Breast epithelium (tissue), 4 donors: ENCODE measurements around the gene FRAT1. TPM values are rescaled to one million over a fixed set of nuclear protein-coding genes. Genes with fewer than 3 reads are reported as not detected.
A peak's percentile ranks its signal among the peaks of the same experiment; 100 is the strongest.

Source experiments
- DNase-seq, 2 donors: peaks; one replicate each; pipeline ENCODE4 v3.0.0-alpha.2; 2019; ENCODE audit warnings: low spot score in 2 of 2
- H3K27ac ChIP-seq, 2 donors: fragments of 200-600 bp; sonication (generic) in 1 of 2; one replicate each; pipeline ENCODE4 v1.5.1; 2016 to 2019; ENCODE audit warnings: mild to moderate bottlenecking in 1 of 2
- H3K27me3 ChIP-seq, 2 donors: fragments of 200-600 bp; sonication (generic) in 1 of 2; one replicate each; pipeline versions ENCODE4 v1.5.1 to v1.6.0; 2017 to 2019; ENCODE audit warnings: control low read depth in 1 of 2, mild to moderate bottlenecking in 1 of 2
- H3K36me3 ChIP-seq: fragments of 200-600 bp; one replicate; pipeline ENCODE4 v1.5.1; 2019
- H3K4me1 ChIP-seq, 2 donors: fragments of 200-600 bp; sonication (generic); one replicate each; pipeline ENCODE4 v1.5.1; 2016 to 2019; ENCODE audit warnings: control low read depth in 1 of 2
- H3K4me3 ChIP-seq, 3 donors: fragments of 200-600 bp; sonication (generic); 1 replicate in 2 of 3; 2 replicates in 1 of 3; pipeline ENCODE4 v1.5.1; 2016 to 2019; ENCODE audit warnings: mild to moderate bottlenecking in 3 of 3, moderate library complexity in 2 of 3
- H3K9me3 ChIP-seq, 2 donors: fragments of 200-600 bp; sonication (generic) in 1 of 2; one replicate each; pipeline ENCODE4 v1.5.1; 2016 to 2019; ENCODE audit warnings: control low read depth in 1 of 2
- POLR2A ChIP-seq: fragments of 450-650 bp; IDR thresholded peaks from one replicate; pipeline ENCODE4 v1.6.1; 2016; ENCODE audit warnings: antibody characterized with exemption, mild to moderate bottlenecking, moderate library complexity
- POLR2AphosphoS5 ChIP-seq, 3 donors: sonication (generic); formaldehyde crosslinking; IDR thresholded peaks; one replicate each; pipeline ENCODE4 v1.6.1; 2017; ENCODE audit warnings: antibody characterized with exemption in 3 of 3
- intact Hi-C: fragments of 100-400 bp; cut with DNase I; formaldehyde crosslinking; loops from one replicate; pipeline ENCODE4 v1.15.1; 2023; ENCODE audit warnings: low total_unique reads
- total RNA-seq, 3 donors: library from RNA; depleted of rRNA; stranded (reverse); fragments of >200 nt; gene quantifications; one replicate each; pipeline ENCODE4 v1.1.0, GENCODE V29; 2016
- TF ChIP-seq, protein P1 (sequence below), 3 donors: fragments of 450-650 bp; IDR thresholded peaks; one replicate each; pipeline ENCODE4 v1.5.1; 2016 to 2017; ENCODE audit warnings: antibody characterized with exemption in 3 of 3, mild to moderate bottlenecking in 3 of 3, moderate library complexity in 3 of 3

The FRAT1 gene, protein sequence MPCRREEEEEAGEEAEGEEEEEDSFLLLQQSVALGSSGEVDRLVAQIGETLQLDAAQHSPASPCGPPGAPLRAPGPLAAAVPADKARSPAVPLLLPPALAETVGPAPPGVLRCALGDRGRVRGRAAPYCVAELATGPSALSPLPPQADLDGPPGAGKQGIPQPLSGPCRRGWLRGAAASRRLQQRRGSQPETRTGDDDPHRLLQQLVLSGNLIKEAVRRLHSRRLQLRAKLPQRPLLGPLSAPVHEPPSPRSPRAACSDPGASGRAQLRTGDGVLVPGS
- 10 to 100 TPM in 1 of 3 donors, 1 to 10 TPM in 2; 3.6 to 11.6 (median 9.8) TPM for total RNA-seq

DNA sequence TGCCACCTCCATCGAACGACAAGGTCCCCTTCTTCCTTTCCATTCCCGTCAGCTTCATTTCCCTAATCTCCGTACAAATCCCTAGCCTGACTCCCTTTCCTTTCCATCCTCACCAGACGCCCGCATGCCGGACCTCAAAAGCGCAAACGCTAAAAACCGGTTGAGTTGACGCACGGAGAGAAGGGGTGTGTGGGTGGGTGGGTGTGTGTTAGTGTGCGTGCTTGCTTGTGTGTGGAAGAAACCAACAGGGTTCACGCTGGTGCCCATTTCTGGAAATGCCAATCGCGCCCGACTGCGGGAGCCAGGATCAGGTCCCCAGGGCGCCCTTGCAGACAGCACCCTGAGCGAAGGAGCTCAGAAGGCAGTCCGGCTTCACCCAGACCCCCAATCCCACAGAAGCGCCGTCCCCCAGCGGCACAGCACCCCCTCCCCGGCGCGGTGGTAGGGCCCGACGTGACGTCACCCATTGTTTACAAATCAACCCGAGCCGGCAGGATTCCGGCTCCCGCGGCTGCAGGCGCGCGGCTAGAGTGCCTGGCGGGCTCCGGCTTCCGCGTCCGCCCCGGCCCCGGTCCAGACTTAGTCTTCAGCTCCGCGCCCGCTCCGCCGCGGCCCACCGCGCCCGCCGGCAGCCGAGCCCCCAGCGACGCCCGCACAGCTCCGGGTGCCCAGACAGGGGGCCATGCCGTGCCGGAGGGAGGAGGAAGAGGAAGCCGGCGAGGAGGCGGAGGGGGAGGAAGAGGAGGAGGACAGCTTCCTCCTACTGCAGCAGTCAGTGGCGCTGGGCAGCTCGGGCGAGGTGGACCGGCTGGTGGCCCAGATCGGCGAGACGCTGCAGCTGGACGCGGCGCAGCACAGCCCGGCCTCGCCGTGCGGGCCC, at the start of gene FRAT1:
Gene FRAT1 (plus strand): TSS at position 500 of the 880 bp plus-strand sequence. CDS start 183 bp downstream, at position 683.
- Histone ChIP-seq H3K9me3 (no peaks in the 10 kb centered on the region), H3K27me3 (no peaks in the 10 kb centered on the region), H3K27ac (peak within 1 kb of the TSS; percentile 98 to 99), H3K36me3 (no peaks in the 10 kb centered on the region), H3K4me1 (peaks cover 0 to 4% of the 10 kb centered on the region in 2 donors), H3K4me3 (peak within 1 kb of the TSS; percentile 74 to 95 (median 88))
- intact Hi-C loops: loop anchor here (5.0 kb wide), 1 partner anchor 703 kb away; no protein-coding TSS in a partner anchor
- peak; percentile 32 for TF ChIP-seq POLR2A
- TF ChIP-seq, protein P1, sequence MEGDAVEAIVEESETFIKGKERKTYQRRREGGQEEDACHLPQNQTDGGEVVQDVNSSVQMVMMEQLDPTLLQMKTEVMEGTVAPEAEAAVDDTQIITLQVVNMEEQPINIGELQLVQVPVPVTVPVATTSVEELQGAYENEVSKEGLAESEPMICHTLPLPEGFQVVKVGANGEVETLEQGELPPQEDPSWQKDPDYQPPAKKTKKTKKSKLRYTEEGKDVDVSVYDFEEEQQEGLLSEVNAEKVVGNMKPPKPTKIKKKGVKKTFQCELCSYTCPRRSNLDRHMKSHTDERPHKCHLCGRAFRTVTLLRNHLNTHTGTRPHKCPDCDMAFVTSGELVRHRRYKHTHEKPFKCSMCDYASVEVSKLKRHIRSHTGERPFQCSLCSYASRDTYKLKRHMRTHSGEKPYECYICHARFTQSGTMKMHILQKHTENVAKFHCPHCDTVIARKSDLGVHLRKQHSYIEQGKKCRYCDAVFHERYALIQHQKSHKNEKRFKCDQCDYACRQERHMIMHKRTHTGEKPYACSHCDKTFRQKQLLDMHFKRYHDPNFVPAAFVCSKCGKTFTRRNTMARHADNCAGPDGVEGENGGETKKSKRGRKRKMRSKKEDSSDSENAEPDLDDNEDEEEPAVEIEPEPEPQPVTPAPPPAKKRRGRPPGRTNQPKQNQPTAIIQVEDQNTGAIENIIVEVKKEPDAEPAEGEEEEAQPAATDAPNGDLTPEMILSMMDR (IDR thresholded peaks at IDR 0.05): peak in 1 of 3 donors; percentile 23
- TF ChIP-seq POLR2AphosphoS5 (IDR thresholded peaks at IDR 0.05): peak; percentile 60 to 74 (median 60)
- peak; percentile 81 to 90 for DNase-seq

DNA sequence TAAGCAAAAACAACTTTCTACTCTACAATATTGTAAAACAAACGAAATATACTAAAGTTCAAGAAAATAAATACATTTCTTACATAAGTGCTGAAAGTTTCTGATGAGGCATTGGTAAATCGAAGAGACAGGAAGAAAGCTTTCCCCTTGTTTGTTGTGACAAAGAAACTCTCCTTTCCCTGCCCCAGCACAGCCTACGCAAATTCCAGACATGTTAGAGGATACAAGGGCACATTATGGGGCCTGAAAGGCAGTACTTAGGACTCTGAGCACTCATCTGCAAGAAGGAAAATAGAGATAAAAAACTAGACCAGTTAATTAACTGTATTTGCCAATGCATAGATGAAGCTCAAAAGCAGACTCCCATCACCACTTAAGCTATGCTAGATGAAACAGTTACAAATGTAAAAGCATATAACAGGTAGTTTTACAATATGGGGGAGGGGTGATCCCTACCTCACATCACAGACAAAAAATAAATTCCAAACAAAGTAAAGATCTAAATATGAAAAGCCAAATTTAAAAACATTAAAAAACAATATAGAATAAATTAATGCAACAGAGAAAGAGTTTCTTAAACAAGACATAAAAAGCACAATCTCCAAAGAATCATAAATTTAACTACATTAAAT, 48.4 kb upstream of the FRAT1 start:
- intact Hi-C loops: no loop called here
- TF ChIP-seq POLR2A (no peak), POLR2AphosphoS5 (IDR thresholded peaks at IDR 0.05) (no peak)
- TF ChIP-seq, protein P1 (IDR thresholded peaks at IDR 0.05): no peak
- H3K4me3 ChIP-seq: peak overlapping the region in 2 of 3 donors; percentile 37 to 38
- H3K27ac ChIP-seq: peak overlapping the region in 1 of 2 donors; percentile 3
- no peaks in the 10 kb centered on the region for H3K27me3 ChIP-seq
- H3K9me3 ChIP-seq: no peaks in the 10 kb centered on the region
- no peaks in the 10 kb centered on the region for H3K4me1 ChIP-seq
- DNase-seq: peak in 1 of 2 donors; percentile 26
- no peaks in the 10 kb centered on the region for H3K36me3 ChIP-seq

DNA sequence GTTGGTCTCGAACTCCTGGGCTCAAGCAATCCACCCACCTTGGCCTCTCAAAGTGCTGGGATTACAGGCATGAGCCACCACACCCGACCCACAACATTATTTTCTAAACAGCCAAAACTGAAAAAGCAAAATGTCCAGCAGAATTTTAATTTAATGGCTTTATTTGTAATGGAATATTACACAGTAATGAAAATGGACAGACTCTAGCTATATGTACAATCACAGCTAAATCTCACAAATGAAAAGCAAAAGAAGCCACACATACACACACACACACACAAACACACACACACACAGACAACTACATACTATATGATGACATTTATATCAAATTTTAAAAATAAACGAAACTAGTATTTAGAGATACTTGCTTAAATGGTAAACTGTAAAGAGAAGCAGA, 45.4 kb upstream of the FRAT1 start:
- Histone ChIP-seq H3K9me3 (no peaks in the 10 kb centered on the region), H3K36me3 (no peaks in the 10 kb centered on the region), H3K27me3 (no peaks in the 10 kb centered on the region), H3K4me1 (peaks cover 0 to 5% of the 10 kb centered on the region in 2 donors), H3K4me3 (no peak overlapping the region), H3K27ac (no peak overlapping the region)
- no peak for DNase-seq
- intact Hi-C loops: no loop called here
- TF ChIP-seq POLR2A (no peak), POLR2AphosphoS5 (IDR thresholded peaks at IDR 0.05) (no peak)
- TF ChIP-seq, protein P1 (IDR thresholded peaks at IDR 0.05): no peak

DNA sequence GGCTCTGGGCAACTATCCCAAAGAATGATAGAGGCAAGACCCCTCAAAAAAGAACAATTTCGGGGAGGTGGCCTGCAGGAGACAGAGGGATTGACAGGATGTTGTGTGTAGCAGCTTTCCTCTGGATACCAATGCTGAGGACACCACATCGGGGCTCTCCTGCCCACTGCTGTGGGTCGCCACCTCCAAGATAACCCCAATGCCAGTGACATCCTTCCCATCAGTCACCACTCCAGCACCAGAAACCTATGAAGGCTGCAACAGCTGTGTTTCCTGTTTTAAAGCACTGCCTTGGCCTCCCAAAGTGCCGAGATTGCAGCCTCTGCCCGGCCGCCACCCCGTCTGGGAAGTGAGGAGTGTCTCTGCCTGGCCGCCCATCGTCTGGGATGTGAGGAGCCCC, 44.2 kb upstream of the FRAT1 start:
- Histone ChIP-seq H3K4me3 (no peak overlapping the region), H3K9me3 (no peaks in the 10 kb centered on the region), H3K27ac (no peak overlapping the region), H3K4me1 (peaks cover 0 to 5% of the 10 kb centered on the region in 2 donors), H3K36me3 (no peaks in the 10 kb centered on the region), H3K27me3 (no peaks in the 10 kb centered on the region)
- intact Hi-C loops: no loop called here
- DNase-seq: no peak
- TF ChIP-seq POLR2AphosphoS5 (IDR thresholded peaks at IDR 0.05): no peak
- TF ChIP-seq, protein P1 (IDR thresholded peaks at IDR 0.05): no peak
